SK-N-SH (cell line): ENCODE measurements around the gene NUP155. TPM values are rescaled to one million over a fixed set of nuclear protein-coding genes. Genes with fewer than 3 reads are reported as not detected.

Source experiments
- CTCF ChIA-PET: fragments of 300-600, 350-600 bp; formaldehyde crosslinking; extraction: SDS; loops from one replicate; lab custom pipeline; 2021; lab: Yijun Ruan, JAX
- POLR2A ChIA-PET: fragments of 350-600 bp; sonication (Branson Sonifier 250); formaldehyde crosslinking; extraction: SDS; loops from one replicate; lab custom pipeline; 2020; ENCODE audit warnings: antibody characterized with exemption, inconsistent platforms; lab: Yijun Ruan, JAX
- DNase-seq: peaks from one replicate; pipeline ENCODE4 v3.0.0; 2012
- H2AFZ ChIP-seq: fragments of 200-600 bp; sonication (generic); 2 replicates; pipeline ENCODE4 v1.8.1; 2016; ENCODE audit warnings: antibody characterized with exemption, mild to moderate bottlenecking, low read depth
- H3F3A ChIP-seq: fragments of 200-600 bp; sonication (generic); replicated peaks from 2 replicates; pipeline ENCODE3; 2016; ENCODE audit warnings: antibody characterized with exemption, mild to moderate bottlenecking; ENCODE audit not compliant: insufficient read depth
- H3K27ac ChIP-seq, 2 experiments: fragments of 200-500 bp in 1 of 2; fragments of 200-600 bp in 1 of 2; sonication (Bioruptor generic) in 1 of 2; sonication (generic), shearing (Covaris generic) in 1 of 2; 2 replicates each; pipeline versions ENCODE4 v1.5.1 to v1.6.1; 2014 to 2016; ENCODE audit warnings: low read depth in 2 of 2, inconsistent platforms in 1 of 2, low read length in 1 of 2, mild to moderate bottlenecking in 1 of 2, mixed read lengths in 1 of 2
- H3K27me3 ChIP-seq: fragments of 200-600 bp; sonication (generic), shearing (Covaris generic); 2 replicates; pipeline ENCODE4 v1.6.1; 2016; ENCODE audit warnings: mixed run types; ENCODE audit not compliant: insufficient read depth
- H3K36me3 ChIP-seq, 2 experiments: fragments of 200-500 bp in 1 of 2; fragments of 200-600 bp in 1 of 2; sonication (Bioruptor generic) in 1 of 2; sonication (generic) in 1 of 2; replicated peaks in 1 of 2; 2 replicates each; pipeline versions ENCODE3 to v1.5.1; 2014 to 2016; ENCODE audit warnings: low read length in 1 of 2, mild to moderate bottlenecking in 1 of 2; ENCODE audit not compliant: insufficient read depth in 2 of 2, control insufficient read depth in 1 of 2
- H3K4me1 ChIP-seq, 2 experiments: fragments of 200-500 bp in 1 of 2; fragments of 200-600 bp in 1 of 2; sonication (Bioruptor generic) in 1 of 2; sonication (generic), shearing (Covaris generic) in 1 of 2; 2 replicates each; pipeline versions ENCODE4 v1.5.1 to v1.6.1; 2014 to 2016; ENCODE audit warnings: low read depth in 1 of 2, low read length in 1 of 2, mixed run types in 1 of 2; ENCODE audit not compliant: insufficient read depth in 2 of 2, control insufficient read depth in 1 of 2
- H3K4me2 ChIP-seq: fragments of 200-600 bp; sonication (generic), shearing (Covaris generic); 2 replicates; pipeline ENCODE4 v1.6.1; 2017; ENCODE audit warnings: mixed run types
- H3K4me3 ChIP-seq, 2 experiments: fragments of 200-500 bp in 1 of 2; fragments of 200-600 bp in 1 of 2; sonication (Bioruptor generic) in 1 of 2; sonication (generic), shearing (Covaris generic) in 1 of 2; 2 replicates each; pipeline versions ENCODE4 v1.5.1 to v1.8.1; 2014 to 2016; ENCODE audit warnings: low read depth in 2 of 2, inconsistent platforms in 1 of 2, low read length in 1 of 2, mild to moderate bottlenecking in 1 of 2, mixed read lengths in 1 of 2, moderate library complexity in 1 of 2
- H3K79me2 ChIP-seq: fragments of 200-600 bp; sonication (generic); 2 replicates; pipeline ENCODE4 v1.8.1; 2017; ENCODE audit warnings: mild to moderate bottlenecking; ENCODE audit not compliant: insufficient read depth
- H3K9ac ChIP-seq: fragments of 200-600 bp; sonication (generic); 2 replicates; pipeline ENCODE4 v1.6.1; 2017; ENCODE audit warnings: mixed run types
- H3K9me2 ChIP-seq: fragments of 200-600 bp; sonication (generic); 2 replicates; pipeline ENCODE4 v1.6.1; 2017; ENCODE audit warnings: mixed run types
- H3K9me3 ChIP-seq: fragments of 200-600 bp; sonication (generic); 2 replicates; pipeline ENCODE4 v1.6.1; 2017; ENCODE audit warnings: mixed run types, mild to moderate bottlenecking, moderate library complexity
- H4K20me1 ChIP-seq: fragments of 200-600 bp; sonication (generic); 2 replicates; pipeline ENCODE4 v1.6.1; 2017; ENCODE audit warnings: mild to moderate bottlenecking, mixed run types; ENCODE audit not compliant: insufficient read depth
- CHD2 ChIP-seq: fragments of 150-350 bp; IDR thresholded peaks from 2 replicates; pipeline ENCODE4 v1.6.1; 2018; ENCODE audit warnings: low read length; ENCODE audit not compliant: partially characterized antibody
- ELF1 ChIP-seq: IDR thresholded peaks from 2 replicates; pipeline ENCODE4 v1.4.0; 2012
- FOXJ3 ChIP-seq: sonication (generic); formaldehyde crosslinking; IDR thresholded peaks from 2 replicates; pipeline ENCODE4 v1.5.1; 2020; ENCODE audit warnings: mild to moderate bottlenecking, missing genetic modification reagents
- GABPA ChIP-seq: IDR thresholded peaks from 2 replicates; pipeline ENCODE4 v1.4.0; 2012; ENCODE audit warnings: low read depth, mild to moderate bottlenecking
- GATA2 ChIP-seq: sonication (generic); formaldehyde crosslinking; IDR thresholded peaks from 2 replicates; pipeline ENCODE4 v1.5.0; 2020; ENCODE audit warnings: mild to moderate bottlenecking, missing genetic modification reagents
- RAD21 ChIP-seq: IDR thresholded peaks from 2 replicates; pipeline ENCODE4 v1.6.1; 2012; ENCODE audit warnings: mild to moderate bottlenecking, low read length
- RFX5 ChIP-seq: IDR thresholded peaks from 2 replicates; pipeline ENCODE4 v1.6.1; 2012; ENCODE audit warnings: mild to moderate bottlenecking, improper control_type of control experiment, low read length
- SIN3A ChIP-seq: IDR thresholded peaks from 2 replicates; pipeline ENCODE4 v1.6.1; 2012; ENCODE audit warnings: low read depth, mild to moderate bottlenecking, low read length, moderate library complexity, borderline replicate concordance
- SMC3 ChIP-seq: IDR thresholded peaks from 2 replicates; pipeline ENCODE4 v1.6.1; 2012; ENCODE audit warnings: low read depth, low read length, improper control_type of control experiment
- TAF1 ChIP-seq: IDR thresholded peaks from 2 replicates; pipeline ENCODE4 v1.6.1; 2012; ENCODE audit warnings: low read depth, mild to moderate bottlenecking, low read length, moderate library complexity, borderline replicate concordance
- TCF12 ChIP-seq: IDR thresholded peaks from 2 replicates; pipeline ENCODE4 v1.4.0; 2012
- WGBS: methylation state at CpG from one replicate; pipeline ENCODE4 v1.1.6; 2017; ENCODE audit warnings: low lambda C conversion rate; 5-methylcytosine and 5-hydroxymethylcytosine counted together
- polyA plus RNA-seq, 3 experiments: library from polyadenylated mRNA; depleted of rRNA; stranded (reverse); fragments of >200 nt; gene quantifications; 2 replicates each; pipeline ENCODE4 v1.2.3, GENCODE V29; 2012
- TF ChIP-seq, protein P1 (sequence below): IDR thresholded peaks from 2 replicates; pipeline ENCODE4 v1.6.1; 2012; ENCODE audit warnings: mild to moderate bottlenecking, low read depth, low read length, moderate library complexity
- TF ChIP-seq, protein P2 (sequence below): fragments of 200-600 bp; sonication (generic); IDR thresholded peaks from 2 replicates; pipeline ENCODE4 v1.6.1; 2017; ENCODE audit warnings: antibody characterized with exemption, mild to moderate bottlenecking, moderate library complexity
- TF ChIP-seq, protein P3 (sequence below): IDR thresholded peaks from 2 replicates; pipeline ENCODE4 v1.4.0; 2012; ENCODE audit warnings: low read depth
- TF ChIP-seq, protein P4 (sequence below): IDR thresholded peaks from 2 replicates; pipeline ENCODE4; 2012
- TF ChIP-seq, protein P5 (sequence below): IDR thresholded peaks from 2 replicates; pipeline ENCODE4 v1.4.0; 2012; ENCODE audit warnings: low read depth, borderline replicate concordance
- TF ChIP-seq, protein P6 (sequence below): fragments of 150-350 bp; IDR thresholded peaks from 2 replicates; pipeline ENCODE4 v1.6.1; 2017; ENCODE audit warnings: antibody characterized with exemption, low read length, low read depth, borderline replicate concordance

The NUP155 gene
- polyA plus RNA-seq, 1 of the 3 experiments (the other 2 are of a cell fraction): 6.7 TPM

DNA sequence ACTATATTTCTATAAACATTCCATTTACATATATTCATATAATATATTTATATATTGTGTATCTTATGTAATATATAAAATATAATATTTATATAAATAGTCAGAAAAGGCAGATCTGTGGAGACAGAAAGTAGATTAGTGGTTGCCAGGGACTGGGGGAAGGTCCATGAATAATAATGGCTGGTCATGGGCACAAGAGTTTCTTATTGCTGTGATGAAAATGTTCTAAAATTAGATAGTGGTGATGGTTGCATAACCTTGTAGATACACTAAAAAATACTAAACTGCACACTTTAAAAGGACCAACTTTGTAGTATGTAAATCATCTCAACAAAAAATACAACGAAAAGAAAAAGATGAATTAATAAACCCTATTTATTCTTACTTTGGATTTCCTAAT lies 47.3 kb downstream of the NUP155 start (continued):
- TF ChIP-seq, protein P1, sequence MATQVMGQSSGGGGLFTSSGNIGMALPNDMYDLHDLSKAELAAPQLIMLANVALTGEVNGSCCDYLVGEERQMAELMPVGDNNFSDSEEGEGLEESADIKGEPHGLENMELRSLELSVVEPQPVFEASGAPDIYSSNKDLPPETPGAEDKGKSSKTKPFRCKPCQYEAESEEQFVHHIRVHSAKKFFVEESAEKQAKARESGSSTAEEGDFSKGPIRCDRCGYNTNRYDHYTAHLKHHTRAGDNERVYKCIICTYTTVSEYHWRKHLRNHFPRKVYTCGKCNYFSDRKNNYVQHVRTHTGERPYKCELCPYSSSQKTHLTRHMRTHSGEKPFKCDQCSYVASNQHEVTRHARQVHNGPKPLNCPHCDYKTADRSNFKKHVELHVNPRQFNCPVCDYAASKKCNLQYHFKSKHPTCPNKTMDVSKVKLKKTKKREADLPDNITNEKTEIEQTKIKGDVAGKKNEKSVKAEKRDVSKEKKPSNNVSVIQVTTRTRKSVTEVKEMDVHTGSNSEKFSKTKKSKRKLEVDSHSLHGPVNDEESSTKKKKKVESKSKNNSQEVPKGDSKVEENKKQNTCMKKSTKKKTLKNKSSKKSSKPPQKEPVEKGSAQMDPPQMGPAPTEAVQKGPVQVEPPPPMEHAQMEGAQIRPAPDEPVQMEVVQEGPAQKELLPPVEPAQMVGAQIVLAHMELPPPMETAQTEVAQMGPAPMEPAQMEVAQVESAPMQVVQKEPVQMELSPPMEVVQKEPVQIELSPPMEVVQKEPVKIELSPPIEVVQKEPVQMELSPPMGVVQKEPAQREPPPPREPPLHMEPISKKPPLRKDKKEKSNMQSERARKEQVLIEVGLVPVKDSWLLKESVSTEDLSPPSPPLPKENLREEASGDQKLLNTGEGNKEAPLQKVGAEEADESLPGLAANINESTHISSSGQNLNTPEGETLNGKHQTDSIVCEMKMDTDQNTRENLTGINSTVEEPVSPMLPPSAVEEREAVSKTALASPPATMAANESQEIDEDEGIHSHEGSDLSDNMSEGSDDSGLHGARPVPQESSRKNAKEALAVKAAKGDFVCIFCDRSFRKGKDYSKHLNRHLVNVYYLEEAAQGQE: no peak
- TF ChIP-seq, protein P2, sequence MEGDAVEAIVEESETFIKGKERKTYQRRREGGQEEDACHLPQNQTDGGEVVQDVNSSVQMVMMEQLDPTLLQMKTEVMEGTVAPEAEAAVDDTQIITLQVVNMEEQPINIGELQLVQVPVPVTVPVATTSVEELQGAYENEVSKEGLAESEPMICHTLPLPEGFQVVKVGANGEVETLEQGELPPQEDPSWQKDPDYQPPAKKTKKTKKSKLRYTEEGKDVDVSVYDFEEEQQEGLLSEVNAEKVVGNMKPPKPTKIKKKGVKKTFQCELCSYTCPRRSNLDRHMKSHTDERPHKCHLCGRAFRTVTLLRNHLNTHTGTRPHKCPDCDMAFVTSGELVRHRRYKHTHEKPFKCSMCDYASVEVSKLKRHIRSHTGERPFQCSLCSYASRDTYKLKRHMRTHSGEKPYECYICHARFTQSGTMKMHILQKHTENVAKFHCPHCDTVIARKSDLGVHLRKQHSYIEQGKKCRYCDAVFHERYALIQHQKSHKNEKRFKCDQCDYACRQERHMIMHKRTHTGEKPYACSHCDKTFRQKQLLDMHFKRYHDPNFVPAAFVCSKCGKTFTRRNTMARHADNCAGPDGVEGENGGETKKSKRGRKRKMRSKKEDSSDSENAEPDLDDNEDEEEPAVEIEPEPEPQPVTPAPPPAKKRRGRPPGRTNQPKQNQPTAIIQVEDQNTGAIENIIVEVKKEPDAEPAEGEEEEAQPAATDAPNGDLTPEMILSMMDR: no peak
- TF ChIP-seq FOXJ3: no peak
- no peak for TF ChIP-seq GABPA
- TF ChIP-seq, protein P3, sequence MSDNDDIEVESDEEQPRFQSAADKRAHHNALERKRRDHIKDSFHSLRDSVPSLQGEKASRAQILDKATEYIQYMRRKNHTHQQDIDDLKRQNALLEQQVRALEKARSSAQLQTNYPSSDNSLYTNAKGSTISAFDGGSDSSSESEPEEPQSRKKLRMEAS: no peak
- no peak for TF ChIP-seq RAD21
- no peak for TF ChIP-seq RFX5
- TF ChIP-seq SIN3A: no peak
- TF ChIP-seq, all 33 proteins: peak for 0

DNA sequence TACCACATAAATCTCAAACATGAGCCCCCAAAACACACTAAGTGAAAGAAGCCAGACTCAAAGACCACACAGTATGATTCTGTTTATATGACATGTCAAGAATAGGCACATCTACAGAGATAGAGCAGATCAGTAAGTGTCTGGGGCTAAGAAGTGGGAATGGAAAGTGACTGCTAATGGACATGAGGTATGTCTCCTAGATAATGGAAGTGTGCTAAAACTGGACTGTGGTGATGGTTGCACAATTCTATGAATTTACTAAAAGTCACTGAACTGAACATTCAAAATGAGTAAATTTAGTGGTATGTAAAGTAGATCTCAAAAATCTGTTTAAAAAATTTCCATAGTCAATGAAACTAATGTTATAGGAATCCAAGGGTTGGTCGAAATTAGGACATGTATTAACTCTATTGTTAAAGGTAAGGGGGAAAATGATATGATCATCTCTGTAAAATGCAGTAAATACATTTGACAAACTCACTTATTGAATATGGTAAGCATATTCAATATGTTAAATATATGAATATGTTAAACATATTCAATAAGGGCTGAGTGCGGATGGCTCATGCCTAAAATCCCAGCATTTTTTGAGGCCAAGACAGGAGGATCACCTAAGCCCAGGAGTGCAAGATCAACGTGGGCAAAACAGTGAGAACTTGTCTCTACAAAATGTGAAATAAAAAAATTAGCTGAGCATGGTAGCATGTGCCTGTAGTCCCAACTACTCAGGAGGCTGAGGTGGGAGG lies 51.7 kb downstream of the NUP155 start:
- no peaks in the 10 kb centered on the region for H3K9me3 ChIP-seq
- no peaks in the 10 kb centered on the region for H3K27me3 ChIP-seq
- CTCF ChIA-PET: no interaction called here
- no peaks in the 10 kb centered on the region for H3K9me2 ChIP-seq
- DNase-seq: no peak
- H3K4me3 ChIP-seq: no peak overlapping the region
- H2AFZ ChIP-seq: no peak overlapping the region
- H3K4me1 ChIP-seq: no peaks in the 10 kb centered on the region
- WGBS: 98% methylated on average over 3 of the region's 3 CpGs
- H3K9ac ChIP-seq: no peak overlapping the region
- H3K27ac ChIP-seq: no peak overlapping the region
- H4K20me1 ChIP-seq: no peaks in the 10 kb centered on the region
- POLR2A ChIA-PET: no interaction called here
- H3K79me2 ChIP-seq: peaks cover 6% of the 10 kb centered on the region; the same call in 1 of the 2 replicates
- H3K36me3 ChIP-seq: peaks cover 36 to 66% of the 10 kb centered on the region in 2 experiments
- no peaks in the 10 kb centered on the region for H3F3A ChIP-seq
- no peak overlapping the region for H3K4me2 ChIP-seq
- TF ChIP-seq CHD2: no peak
- no peak for TF ChIP-seq GABPA
- TF ChIP-seq, protein P4, sequence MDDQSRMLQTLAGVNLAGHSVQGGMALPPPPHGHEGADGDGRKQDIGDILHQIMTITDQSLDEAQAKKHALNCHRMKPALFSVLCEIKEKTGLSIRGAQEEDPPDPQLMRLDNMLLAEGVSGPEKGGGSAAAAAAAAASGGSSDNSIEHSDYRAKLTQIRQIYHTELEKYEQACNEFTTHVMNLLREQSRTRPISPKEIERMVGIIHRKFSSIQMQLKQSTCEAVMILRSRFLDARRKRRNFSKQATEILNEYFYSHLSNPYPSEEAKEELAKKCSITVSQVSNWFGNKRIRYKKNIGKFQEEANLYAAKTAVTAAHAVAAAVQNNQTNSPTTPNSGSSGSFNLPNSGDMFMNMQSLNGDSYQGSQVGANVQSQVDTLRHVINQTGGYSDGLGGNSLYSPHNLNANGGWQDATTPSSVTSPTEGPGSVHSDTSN: no peak
- no peak for TF ChIP-seq SMC3
- TF ChIP-seq GATA2: no peak
- no peak for TF ChIP-seq TAF1
- TF ChIP-seq, protein P2: no peak
- TF ChIP-seq TCF12: no peak
- TF ChIP-seq, protein P5, sequence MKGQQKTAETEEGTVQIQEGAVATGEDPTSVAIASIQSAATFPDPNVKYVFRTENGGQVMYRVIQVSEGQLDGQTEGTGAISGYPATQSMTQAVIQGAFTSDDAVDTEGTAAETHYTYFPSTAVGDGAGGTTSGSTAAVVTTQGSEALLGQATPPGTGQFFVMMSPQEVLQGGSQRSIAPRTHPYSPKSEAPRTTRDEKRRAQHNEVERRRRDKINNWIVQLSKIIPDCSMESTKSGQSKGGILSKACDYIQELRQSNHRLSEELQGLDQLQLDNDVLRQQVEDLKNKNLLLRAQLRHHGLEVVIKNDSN: no peak
- no peak for TF ChIP-seq ELF1
- TF ChIP-seq, protein P6, sequence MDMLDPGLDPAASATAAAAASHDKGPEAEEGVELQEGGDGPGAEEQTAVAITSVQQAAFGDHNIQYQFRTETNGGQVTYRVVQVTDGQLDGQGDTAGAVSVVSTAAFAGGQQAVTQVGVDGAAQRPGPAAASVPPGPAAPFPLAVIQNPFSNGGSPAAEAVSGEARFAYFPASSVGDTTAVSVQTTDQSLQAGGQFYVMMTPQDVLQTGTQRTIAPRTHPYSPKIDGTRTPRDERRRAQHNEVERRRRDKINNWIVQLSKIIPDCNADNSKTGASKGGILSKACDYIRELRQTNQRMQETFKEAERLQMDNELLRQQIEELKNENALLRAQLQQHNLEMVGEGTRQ: no peak
